Ishikawa (cell line): Measurements from ENCODE around the gene PAK5.

Source experiments
- EP300 ChIP-seq: IDR thresholded peaks from 2 replicates; pipeline ENCODE4 v1.6.1; 2012; ENCODE audit warnings: borderline replicate concordance
- NFIC ChIP-seq: IDR thresholded peaks from 2 replicates; pipeline ENCODE4 v1.6.1; 2012
- TAF1 ChIP-seq: IDR thresholded peaks from 2 replicates; pipeline ENCODE4 v1.6.1; 2012; ENCODE audit warnings: low read depth, mild to moderate bottlenecking
- TCF12 ChIP-seq: IDR thresholded peaks from 2 replicates; pipeline ENCODE4 v1.6.1; 2012; ENCODE audit warnings: low read depth
- TEAD4 ChIP-seq: IDR thresholded peaks from 2 replicates; pipeline ENCODE4 v1.6.1; 2012
- TF ChIP-seq, protein P1 (sequence below): IDR thresholded peaks from 2 replicates; pipeline ENCODE4 v1.6.1; 2012

DNA sequence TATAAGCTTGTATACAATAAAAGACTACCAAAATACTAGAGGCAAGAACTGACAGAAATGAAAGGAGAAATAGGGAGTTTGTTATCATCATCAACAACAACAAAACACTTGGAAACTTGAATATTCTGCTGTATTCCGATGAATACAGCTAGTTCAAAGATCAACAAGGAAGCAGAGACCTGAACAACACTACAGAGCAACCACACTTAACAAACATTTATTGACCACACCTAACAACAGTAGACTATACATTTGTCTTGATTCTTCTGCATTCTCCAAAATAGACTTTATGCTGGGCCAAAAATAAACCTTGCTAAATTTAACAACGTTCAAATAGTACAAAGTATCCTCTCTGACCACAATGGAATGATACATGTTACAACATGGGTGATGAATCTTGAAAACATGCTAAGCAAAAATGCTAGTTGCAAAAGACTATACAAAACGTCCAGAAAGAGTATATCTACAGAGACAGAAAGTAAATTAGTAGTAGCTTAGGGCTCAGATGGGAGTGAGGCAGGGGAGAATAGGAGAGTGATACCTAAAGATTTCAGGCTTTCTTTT lies 39.1 kb upstream of the PAK5 start:
- TF ChIP-seq, protein P1, sequence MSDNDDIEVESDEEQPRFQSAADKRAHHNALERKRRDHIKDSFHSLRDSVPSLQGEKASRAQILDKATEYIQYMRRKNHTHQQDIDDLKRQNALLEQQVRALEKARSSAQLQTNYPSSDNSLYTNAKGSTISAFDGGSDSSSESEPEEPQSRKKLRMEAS = no peak
- TF ChIP-seq TEAD4 = no peak
- TF ChIP-seq TCF12 = no peak
- TF ChIP-seq TAF1 = no peak
- no peak for TF ChIP-seq EP300
- TF ChIP-seq NFIC = no peak
